GM21737 (cell line): ENCODE data around the gene ACTRT2.

Source experiments
- ATAC-seq: cut with Tn5 transposase; IDR thresholded peaks from one replicate; pipeline ENCODE4 v1.9.1; 2021; ENCODE audit warnings: mild to moderate bottlenecking, moderate library complexity; ENCODE audit not compliant: unreplicated experiment

Gene ACTRT2

DNA sequence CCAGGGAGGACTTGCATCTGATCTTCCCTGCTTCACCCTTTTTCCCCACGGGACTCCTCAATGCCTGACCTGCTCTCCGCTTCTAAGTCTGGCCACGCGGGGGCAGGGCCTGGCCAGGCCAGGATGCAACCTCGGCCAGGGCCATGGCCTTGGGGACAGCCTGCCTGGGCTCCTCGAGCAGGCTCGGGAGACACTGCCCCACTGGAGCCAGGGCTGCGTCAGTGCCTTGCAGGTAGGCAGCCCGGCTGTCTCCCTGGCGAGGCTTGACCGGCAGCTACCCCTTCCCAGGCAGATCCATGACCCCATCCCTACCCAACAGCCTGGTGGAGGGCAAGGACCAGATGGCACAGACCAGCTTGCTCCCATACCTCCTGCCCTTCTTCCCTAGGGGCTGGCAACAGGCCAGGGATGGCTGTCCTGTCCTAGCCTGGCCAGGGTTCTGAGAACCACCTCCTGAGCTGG lies 45.0 kb downstream of the ACTRT2 start:
- ATAC-seq = no peak

DNA sequence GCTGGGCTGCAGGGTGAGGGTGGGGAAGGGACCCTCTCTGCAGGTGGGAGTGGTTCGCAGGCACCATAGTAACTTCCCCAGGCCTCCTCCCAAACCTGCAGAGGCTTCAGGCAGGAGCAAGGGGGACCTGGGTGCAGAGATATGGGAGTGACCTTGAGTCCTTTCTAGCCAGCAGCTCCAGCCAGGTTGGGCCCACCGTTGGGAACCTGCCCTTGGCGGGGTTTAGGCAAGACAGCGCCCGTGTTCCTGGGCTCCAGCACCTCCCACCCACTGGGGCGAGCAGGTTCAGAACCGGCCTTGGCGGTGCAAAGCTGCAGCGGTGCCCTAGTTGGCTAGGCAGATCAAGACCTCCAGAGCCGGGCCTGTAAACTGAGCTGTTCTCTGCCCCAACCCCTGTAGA lies 45.6 kb downstream of the ACTRT2 start:
- ATAC-seq = no peak

DNA sequence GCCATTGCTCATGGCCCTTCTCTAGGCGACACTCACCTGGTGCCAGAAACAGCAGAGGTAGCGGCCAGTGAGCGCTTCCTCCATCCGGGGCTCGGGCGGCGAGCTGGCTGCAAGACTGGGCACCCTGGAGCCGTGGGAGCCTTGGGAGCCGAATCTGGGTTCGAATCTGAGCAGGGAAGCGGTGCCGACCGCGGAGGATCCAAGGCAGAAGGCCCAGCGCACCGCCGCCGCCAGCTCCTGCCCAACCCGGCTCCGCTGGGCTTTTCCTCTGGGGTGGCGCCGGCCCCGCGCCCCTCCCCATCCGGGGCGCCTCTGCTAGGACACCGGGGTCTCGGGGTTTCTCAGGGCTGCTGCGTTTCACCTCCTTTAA lies 46.0 kb downstream of the ACTRT2 start:
- ATAC-seq = no peak

DNA sequence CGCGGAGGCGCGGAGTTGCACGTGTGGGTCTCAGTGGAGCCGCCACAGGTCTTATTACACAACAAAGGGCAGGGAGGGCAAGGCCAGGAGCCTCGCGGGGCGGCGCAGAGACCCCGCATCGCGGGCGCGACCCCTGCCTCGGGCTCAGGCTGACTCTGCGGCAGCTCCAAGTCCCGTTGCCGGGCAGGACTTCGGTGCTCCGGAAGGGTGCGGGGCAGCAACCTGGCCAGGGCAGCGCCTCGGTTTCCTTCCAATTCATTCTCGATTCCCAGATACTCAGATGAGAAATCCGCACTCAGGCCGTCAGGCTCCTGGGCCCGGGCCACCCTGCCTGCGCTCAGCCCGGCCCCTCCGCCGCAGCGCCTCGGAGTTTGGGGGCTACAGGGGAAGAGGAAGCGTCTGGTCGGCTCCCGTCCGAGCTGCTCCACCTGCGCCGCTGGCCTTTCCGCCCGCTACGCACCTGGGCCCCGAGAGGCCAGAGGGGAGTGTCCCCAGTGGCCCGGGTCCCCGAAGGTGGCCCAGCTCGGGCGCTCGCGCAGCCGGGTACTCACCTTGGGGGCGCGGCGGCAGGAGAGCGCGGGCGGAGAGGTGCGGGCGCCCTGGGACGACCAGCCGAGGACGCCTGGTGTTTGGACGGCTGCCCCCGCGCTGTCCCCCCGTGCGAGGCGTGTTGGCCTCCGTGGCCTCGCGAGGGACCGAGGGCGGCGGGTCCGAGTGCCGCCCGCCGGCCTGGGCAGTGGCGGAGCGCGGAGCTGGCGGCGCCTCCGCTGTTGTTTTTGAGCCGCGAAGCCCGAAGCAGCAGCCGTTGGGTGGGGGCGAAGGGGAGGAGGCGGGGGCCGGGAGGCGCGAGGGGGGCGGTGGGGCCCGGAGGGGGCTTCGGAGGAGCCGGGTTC lies 46.6 kb downstream of the ACTRT2 start:
- no peak for ATAC-seq

DNA sequence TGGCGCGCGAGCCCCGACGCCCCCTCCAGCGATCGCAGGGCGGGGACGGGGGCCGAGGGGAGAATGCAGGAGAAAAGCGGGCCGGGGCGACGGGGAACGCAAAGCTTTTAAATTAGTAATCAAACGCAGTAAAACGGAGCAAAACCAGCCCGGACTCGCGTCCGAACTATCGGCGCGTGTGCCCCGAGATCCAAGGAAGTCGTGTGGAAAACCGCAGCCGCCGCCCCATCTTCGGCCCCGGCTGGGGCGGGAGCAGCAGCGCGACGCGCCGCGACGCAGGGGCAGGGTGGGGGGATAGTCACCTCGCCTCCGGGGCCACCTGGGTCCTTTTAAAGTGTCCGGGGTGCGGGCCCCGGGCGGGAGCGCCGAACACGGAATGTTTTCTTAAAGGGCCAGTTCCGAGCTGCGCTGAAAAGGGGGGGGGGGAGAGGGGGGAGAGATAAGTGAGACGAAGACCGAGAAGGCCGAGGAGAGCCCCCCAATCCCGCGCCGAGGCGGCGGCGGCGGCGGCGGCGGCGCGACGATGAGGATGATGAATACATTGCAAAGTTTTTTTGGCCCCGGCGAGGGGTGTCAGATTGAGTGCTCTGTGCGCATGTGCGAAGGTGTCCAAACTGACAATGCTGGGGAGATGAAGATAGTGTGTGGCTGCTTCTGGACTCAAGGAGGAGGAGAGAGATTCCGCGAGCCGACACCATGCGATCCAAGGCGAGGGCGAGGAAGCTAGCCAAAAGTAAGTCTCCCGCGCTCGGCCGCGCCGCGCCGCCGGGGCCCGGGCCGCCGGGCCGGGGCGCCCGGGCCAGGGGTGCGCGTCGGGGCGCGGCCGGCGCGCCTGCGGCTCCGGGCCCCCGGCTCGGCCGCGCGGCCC lies 47.5 kb downstream of the ACTRT2 start, which contains the start of gene PRDM16:
TSS of gene PRDM16 (plus strand) at position 640 of the 868 bp plus-strand sequence. CDS start at position 697, 57 bp downstream.
- no peak for ATAC-seq

DNA sequence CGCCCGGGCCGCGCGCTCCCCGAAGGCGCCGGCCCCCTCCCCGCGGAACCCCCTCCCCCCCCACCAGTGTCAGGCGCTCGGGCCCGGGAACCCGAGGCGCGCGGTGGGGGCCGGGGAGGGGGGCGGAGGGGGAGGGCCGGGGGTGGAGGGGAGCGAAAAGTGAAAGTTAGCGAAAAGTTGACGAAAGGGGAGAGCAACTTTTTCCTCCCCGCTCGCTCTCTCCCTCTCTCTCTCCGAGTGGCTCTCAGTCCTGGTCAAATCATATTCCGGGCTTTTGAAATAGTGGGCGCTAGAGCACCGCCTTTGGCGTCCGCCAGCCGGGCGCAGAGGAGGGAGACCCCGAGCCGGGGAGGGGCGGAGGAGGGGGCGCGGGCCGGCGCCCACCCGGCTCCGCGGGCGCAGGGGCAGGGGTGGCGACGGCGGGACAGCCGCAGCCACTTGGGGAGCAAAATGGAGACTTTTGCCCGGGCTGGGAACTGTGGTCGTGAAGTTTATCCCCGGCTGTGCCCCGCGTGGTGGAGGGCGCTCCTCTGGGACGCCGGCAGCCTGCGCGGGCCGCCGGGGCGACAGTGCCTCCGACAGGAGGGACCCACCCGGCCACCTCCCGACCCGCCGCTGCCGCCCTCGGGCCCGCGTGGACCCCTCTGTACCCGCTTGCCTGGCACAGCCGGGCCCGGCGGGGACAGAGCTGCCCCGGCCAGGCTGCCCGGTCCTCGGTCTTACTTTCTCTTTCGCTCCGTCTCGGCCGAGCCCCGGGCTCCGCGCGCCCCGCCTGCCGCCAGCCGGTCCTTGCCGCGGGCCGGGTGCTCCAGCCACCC lies 48.4 kb downstream of the ACTRT2 start:
- ATAC-seq = no peak

DNA sequence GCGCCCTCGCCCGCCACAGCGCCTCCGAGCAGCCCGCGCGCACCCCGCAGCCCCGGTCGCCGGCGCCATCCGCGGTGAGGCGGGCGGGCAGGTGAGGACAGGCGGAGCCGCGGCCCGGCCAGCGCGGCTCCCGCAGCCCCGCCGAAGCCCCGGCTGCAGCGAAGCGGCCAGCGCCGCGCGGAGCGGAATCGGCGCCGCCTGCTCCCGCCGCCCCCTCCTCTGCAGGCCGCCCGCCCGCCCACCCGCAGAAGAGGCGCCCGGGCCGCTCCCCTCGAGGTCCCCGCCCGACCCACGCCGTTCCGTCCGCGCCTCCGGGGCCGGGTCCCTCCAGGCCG lies 49.0 kb downstream of the ACTRT2 start:
- ATAC-seq = no peak

DNA sequence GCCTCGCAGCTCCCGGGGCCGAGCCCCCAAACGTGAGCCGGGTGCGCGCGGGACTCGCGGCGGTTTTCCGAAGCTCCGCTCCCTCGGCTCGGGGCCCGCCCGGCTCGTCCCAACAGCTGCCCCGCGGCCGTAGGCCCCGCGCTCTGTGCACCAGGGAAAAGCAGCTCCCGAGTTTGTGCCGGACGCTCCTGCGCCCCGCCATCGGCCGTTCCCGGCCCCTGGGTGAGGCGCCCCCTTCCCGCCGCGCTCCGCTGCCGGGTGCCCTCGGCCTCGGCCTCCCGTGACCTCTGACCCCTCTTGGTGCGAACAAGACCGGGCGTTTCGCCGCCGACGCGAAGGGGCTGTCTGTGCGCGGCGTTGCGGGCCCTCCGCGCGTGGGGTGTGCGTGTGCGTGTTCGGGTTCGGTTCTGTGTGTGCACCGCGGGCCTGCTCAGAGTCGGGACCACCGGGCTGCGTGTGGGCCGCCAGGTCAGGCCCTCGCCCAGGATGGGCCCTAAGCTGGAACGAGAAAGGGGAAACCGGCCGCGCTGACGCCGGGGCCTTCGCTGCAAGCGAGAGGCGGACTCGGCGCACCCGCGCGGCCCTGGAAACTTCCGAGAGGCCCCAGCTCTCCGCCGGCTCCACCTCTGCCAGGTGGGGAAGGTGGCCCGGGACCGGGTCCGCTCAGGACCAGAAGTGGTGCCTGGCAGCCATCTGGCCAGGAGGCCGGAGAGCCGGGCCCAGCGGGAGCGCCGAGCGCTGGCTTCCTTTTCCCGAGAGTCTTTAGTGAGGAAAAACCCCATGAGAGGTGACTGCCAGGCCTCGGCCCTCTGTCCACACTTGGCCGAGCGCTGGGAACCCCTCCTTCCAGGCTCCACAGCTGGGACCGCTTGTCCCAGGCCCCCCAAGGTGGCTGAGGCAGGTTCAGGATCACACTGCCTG lies 49.6 kb downstream of the ACTRT2 start:
- no peak for ATAC-seq

DNA sequence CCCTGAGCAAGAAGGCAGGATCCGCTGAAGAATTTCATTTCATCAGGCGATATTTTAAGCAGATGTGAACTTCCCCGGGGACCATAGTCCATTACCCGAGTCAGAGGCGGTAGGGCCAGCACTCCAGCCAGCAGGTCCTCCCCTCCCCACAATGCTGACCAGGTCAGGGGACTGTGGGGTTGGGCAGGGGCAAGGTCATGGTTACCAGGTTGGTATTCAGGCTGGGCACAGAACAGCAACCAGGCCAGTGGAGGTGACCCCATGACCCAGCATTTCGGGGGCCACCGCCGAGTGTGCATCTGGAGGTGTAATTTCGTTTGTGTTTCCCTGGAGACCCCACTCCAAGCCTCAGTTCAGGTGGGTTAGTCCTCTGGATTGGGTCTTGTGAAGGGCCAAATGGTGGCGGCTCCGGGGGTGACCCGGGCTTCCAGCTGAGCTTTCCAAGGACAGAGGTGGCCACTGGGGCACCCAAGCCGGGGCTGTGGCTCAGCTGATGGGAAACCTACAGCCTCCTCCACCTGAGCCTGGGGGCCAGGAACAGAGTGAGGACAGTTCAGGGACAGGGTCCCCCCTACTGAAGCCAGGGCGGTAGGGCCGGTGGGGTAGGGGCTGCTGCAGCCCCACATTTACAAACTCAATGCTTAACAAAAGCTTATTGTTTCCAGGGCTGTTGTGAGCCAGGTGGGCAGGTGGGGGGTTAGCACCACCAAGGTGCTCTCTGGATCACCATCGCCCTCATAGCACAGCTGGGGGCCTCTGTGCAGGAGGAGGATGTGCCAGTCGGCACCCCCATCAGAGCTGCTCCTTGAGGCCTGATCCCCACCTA lies 50.5 kb downstream of the ACTRT2 start:
- ATAC-seq = no peak
